Naive thymus-derived CD4-positive, alpha-beta T cell (primary cell): Measurements from ENCODE around the gene IGF2R. TPM values are rescaled to one million over a fixed set of nuclear protein-coding genes. Genes with fewer than 3 reads are reported as not detected.

ENCODE experiments used
- ATAC-seq: fragments of 150-1000 bp; cut with Tn5 transposase; 2 replicates; pipeline ENCODE4 v1.10.0; 2021; ENCODE audit warnings: mild to moderate bottlenecking, moderate library complexity
- CTCF ChIA-PET: fragments of 350-600 bp; sonication (Branson Sonifier 250); formaldehyde crosslinking; loops from one replicate; lab custom pipeline; 2021; ENCODE audit warnings: antibody characterized with exemption; lab: Charles Lee
- POLR2A ChIA-PET: fragments of 350-600 bp; sonication (Branson Sonifier 250); formaldehyde crosslinking; loops from one replicate; lab custom pipeline; 2021; ENCODE audit warnings: antibody characterized with exemption, inconsistent platforms; lab: Charles Lee
- DNase-seq, 9 donors: peaks; one replicate each; pipeline versions ENCODE4 v3.0.0 to v3.0.0-alpha.2; 2020 to 2022; ENCODE audit warnings: mixed read lengths in 1 of 9
- H3K27ac ChIP-seq: one replicate; pipeline ENCODE4 v1.7.0; 2013; ENCODE audit warnings: mild to moderate bottlenecking, low read depth, low read length, moderate library complexity
- H3K27me3 ChIP-seq, 2 donors: one replicate each; pipeline ENCODE4 v1.7.0; 2013; ENCODE audit warnings: low read length in 2 of 2, mild to moderate bottlenecking in 2 of 2, moderate library complexity in 2 of 2; ENCODE audit not compliant: control insufficient read depth in 2 of 2, insufficient read depth in 2 of 2
- H3K36me3 ChIP-seq, 3 experiments: 1 replicate in 2 of 3; 2 replicates in 1 of 3; pipeline ENCODE4 v1.7.0; 2013; ENCODE audit warnings: low read length in 3 of 3, mild to moderate bottlenecking in 3 of 3, moderate library complexity in 1 of 3; ENCODE audit not compliant: insufficient read depth in 3 of 3, control insufficient read depth in 2 of 3
- H3K4me1 ChIP-seq, 2 donors: one replicate each; pipeline ENCODE4 v1.7.0; 2013; ENCODE audit warnings: low read length in 2 of 2, mild to moderate bottlenecking in 2 of 2, moderate library complexity in 1 of 2; ENCODE audit not compliant: control insufficient read depth in 2 of 2, insufficient read depth in 2 of 2
- H3K4me3 ChIP-seq: 2 replicates; pipeline ENCODE4 v1.7.0; 2013; ENCODE audit warnings: mild to moderate bottlenecking, low read length
- H3K9me3 ChIP-seq, 3 experiments: 1 replicate in 2 of 3; 2 replicates in 1 of 3; pipeline ENCODE4 v1.7.0; 2013; ENCODE audit warnings: low read length in 3 of 3; ENCODE audit not compliant: control insufficient read depth in 2 of 3
- H3K27ac Mint-ChIP-seq, 9 donors: one replicate each; pipeline ENCODE4 v1.8.0; 2020 to 2022; ENCODE audit warnings: mixed read lengths in 9 of 9, mild to moderate bottlenecking in 8 of 9, moderate library complexity in 5 of 9, inconsistent platforms in 2 of 9
- H3K27me3 Mint-ChIP-seq, 5 donors: one replicate each; pipeline ENCODE4 v1.8.0; 2021 to 2022; ENCODE audit warnings: mixed read lengths in 5 of 5, mild to moderate bottlenecking in 1 of 5
- H3K36me3 Mint-ChIP-seq, 5 donors: one replicate each; pipeline ENCODE4 v1.8.0; 2020 to 2022; ENCODE audit warnings: mixed read lengths in 5 of 5, mild to moderate bottlenecking in 3 of 5, inconsistent platforms in 1 of 5
- H3K4me1 Mint-ChIP-seq, 7 donors: one replicate each; pipeline ENCODE4 v1.8.0; 2020 to 2022; ENCODE audit warnings: mixed read lengths in 7 of 7, mild to moderate bottlenecking in 3 of 7, inconsistent platforms in 1 of 7
- H3K4me3 Mint-ChIP-seq, 10 donors: one replicate each; pipeline ENCODE4 v1.8.0; 2020 to 2022; ENCODE audit warnings: mild to moderate bottlenecking in 10 of 10, mixed read lengths in 10 of 10, moderate library complexity in 6 of 10, inconsistent platforms in 2 of 10
- H3K9me3 Mint-ChIP-seq, 11 donors: one replicate each; pipeline ENCODE4 v1.8.0; 2020 to 2022; ENCODE audit warnings: mixed read lengths in 11 of 11, mild to moderate bottlenecking in 4 of 11, inconsistent platforms in 1 of 11, moderate library complexity in 1 of 11
- intact Hi-C, 2 donors: fragments of 100-400 bp; cut with micrococcal nuclease; formaldehyde crosslinking; loops; one replicate each; pipeline ENCODE4 v1.15.1; 2023
- polyA plus RNA-seq, 2 donors: library from polyadenylated mRNA; unstranded; fragments of 300-500 nt; fragmentation: Illumina TruSeq; gene quantifications; one replicate each; pipeline ENCODE4 v1.2.3, GENCODE V29; 2021
- total RNA-seq, 6 experiments: library from RNA in 5 of 6; stranded (reverse) in 5 of 6; gene quantifications; 1 replicate in 5 of 6; 2 replicates in 1 of 6; pipeline ENCODE4 v1.2.3 and lab custom pipeline; 2021 to 2026

Gene IGF2R
- total and polyA plus RNA-seq, 7 experiments from 2014 or later = 8.7 to 79.2 (median 70.4) TPM

- Mint-ChIP-seq H3K27ac (peak overlapping the region in 4 of 9 donors; percentile 10 to 56 (median 29)), H3K4me3 (peak overlapping the region in 5 of 10 donors; percentile 8 to 54 (median 26)), H3K9me3 (peaks cover 0 to 4% (median 0%) of the 10 kb centered on the region in 11 donors), H3K4me1 (peaks cover 73 to 99% (median 95%) of the 10 kb centered on the region in 7 donors), H3K36me3 (peaks cover 0 to 11% (median 0%) of the 10 kb centered on the region in 5 donors), H3K27me3 (no peaks in the 10 kb centered on the region)
- Histone ChIP-seq H3K4me1 (peaks cover 49 to 54% of the 10 kb centered on the region in 2 donors), H3K4me3 (no peak overlapping the region), H3K9me3 (no peaks in the 10 kb centered on the region), H3K27ac (no peak overlapping the region), H3K36me3 (no peaks in the 10 kb centered on the region), H3K27me3 (no peaks in the 10 kb centered on the region)
- CTCF ChIA-PET = no interaction called here
- intact Hi-C loops = loop anchor here in 1 of 2 donors (10.0 kb wide), 2 partner anchors 490 to 1300 kb away; partner anchors contain the start of gene AGPAT4
- DNase-seq (no peak), ATAC-seq (no peak)
- POLR2A ChIA-PET = interaction anchor here (0.6 kb wide), 1 partner anchor 40 kb away, joined by 4 read pairs; no protein-coding TSS in a partner anchor
Observed at GRCh38 chr6:159974932-159975331, 6.0 kb downstream of the IGF2R start.

- Histone ChIP-seq H3K9me3 (no peaks in the 10 kb centered on the region), H3K36me3 (no peaks in the 10 kb centered on the region), H3K27ac (no peak overlapping the region), H3K4me3 (no peak overlapping the region), H3K27me3 (no peaks in the 10 kb centered on the region), H3K4me1 (peaks cover 43 to 56% of the 10 kb centered on the region in 2 donors)
- Mint-ChIP-seq H3K9me3 (peaks cover 0 to 4% (median 0%) of the 10 kb centered on the region in 11 donors), H3K27ac (peak overlapping the region; percentile 1 to 87 (median 73)), H3K27me3 (no peaks in the 10 kb centered on the region), H3K4me3 (peak overlapping the region in 6 of 10 donors; percentile 6 to 82 (median 35)), H3K4me1 (peaks cover 76 to 99% (median 96%) of the 10 kb centered on the region in 7 donors), H3K36me3 (peaks cover 0 to 3% (median 0%) of the 10 kb centered on the region in 5 donors)
- ChIA-PET POLR2A (interaction anchor here (0.6 to 2.1 kb wide), 2 partner anchors 37 to 38 kb away, joined by 4 to 6 read pairs; no protein-coding TSS in a partner anchor), CTCF (no interaction called here)
- no peak for DNase-seq
- intact Hi-C loops = loop anchor here in 1 of 2 donors (10.0 kb wide), 2 partner anchors 488 to 1298 kb away; partner anchors contain the start of gene AGPAT4
- ATAC-seq = no peak
Observed at GRCh38 chr6:159976686-159977254, 7.9 kb downstream of the IGF2R start.

GRCh38 chr6:159977255-159977903, 8.5 kb downstream of the IGF2R start:
- Histone ChIP-seq H3K36me3 (no peaks in the 10 kb centered on the region), H3K4me1 (peaks cover 44 to 62% of the 10 kb centered on the region in 2 donors), H3K27me3 (no peaks in the 10 kb centered on the region), H3K27ac (no peak overlapping the region), H3K9me3 (no peaks in the 10 kb centered on the region), H3K4me3 (no peak overlapping the region)
- POLR2A ChIA-PET = interaction anchor here (0.6 to 2.3 kb wide), 3 partner anchors 36 to 187 kb away, joined by 4 to 7 read pairs (median 6); partner anchors contain the start of genes MRPL18 and TCP1
- Mint-ChIP-seq H3K4me3 (peak overlapping the region in 7 of 10 donors; percentile 7 to 82 (median 42)), H3K27ac (peak overlapping the region; percentile 1 to 87 (median 73)), H3K27me3 (no peaks in the 10 kb centered on the region), H3K9me3 (peaks cover 0 to 4% (median 0%) of the 10 kb centered on the region in 11 donors), H3K36me3 (peaks cover 0 to 3% (median 0%) of the 10 kb centered on the region in 5 donors), H3K4me1 (peaks cover 76 to 99% (median 96%) of the 10 kb centered on the region in 7 donors)
- CTCF ChIA-PET = no interaction called here
- no peak for DNase-seq
- no peak for ATAC-seq
- intact Hi-C loops = loop anchor here in 1 of 2 donors (10.0 kb wide), 2 partner anchors 487 to 1297 kb away; partner anchors contain the start of gene AGPAT4

- Mint-ChIP-seq H3K27me3 (no peaks in the 10 kb centered on the region), H3K36me3 (peaks cover 0 to 3% (median 0%) of the 10 kb centered on the region in 5 donors), H3K27ac (peak overlapping the region in 8 of 9 donors; percentile 1 to 96 (median 64)), H3K4me1 (peaks cover 77 to 99% (median 96%) of the 10 kb centered on the region in 7 donors), H3K4me3 (peak overlapping the region in 7 of 10 donors; percentile 20 to 82 (median 37)), H3K9me3 (peaks cover 0 to 4% (median 0%) of the 10 kb centered on the region in 11 donors)
- peaks cover 49 to 68% of the 10 kb centered on the region in 2 donors for H3K4me1 ChIP-seq
- no peaks in the 10 kb centered on the region for H3K9me3 ChIP-seq
- no peaks in the 10 kb centered on the region for H3K36me3 ChIP-seq
- H3K4me3 ChIP-seq = no peak overlapping the region
- intact Hi-C loops = loop anchor here in 1 of 2 donors (10.0 kb wide), 2 partner anchors 487 to 1297 kb away; partner anchors contain the start of gene AGPAT4
- POLR2A ChIA-PET = interaction anchor here (2.1 to 2.3 kb wide), 2 partner anchors 37 to 188 kb away, joined by 6 to 7 read pairs; partner anchors contain the start of genes MRPL18 and TCP1
- ATAC-seq (no peak), DNase-seq (no peak)
- no peaks in the 10 kb centered on the region for H3K27me3 ChIP-seq
- peak overlapping the region; percentile 41 for H3K27ac ChIP-seq
- CTCF ChIA-PET = no interaction called here
Observed at GRCh38 chr6:159977904-159978268, 9.0 kb downstream of the IGF2R start.

- Histone ChIP-seq H3K9me3 (no peaks in the 10 kb centered on the region), H3K27me3 (no peaks in the 10 kb centered on the region), H3K4me3 (no peak overlapping the region), H3K36me3 (no peaks in the 10 kb centered on the region), H3K4me1 (peaks cover 53 to 74% of the 10 kb centered on the region in 2 donors), H3K27ac (peak overlapping the region; percentile 41)
- peaks cover 76 to 99% (median 96%) of the 10 kb centered on the region in 7 donors for H3K4me1 Mint-ChIP-seq
- H3K36me3 Mint-ChIP-seq = peaks cover 0 to 3% (median 0%) of the 10 kb centered on the region in 5 donors
- peaks cover 0 to 4% (median 0%) of the 10 kb centered on the region in 11 donors for H3K9me3 Mint-ChIP-seq
- intact Hi-C loops = loop anchor here in 1 of 2 donors (1.0 to 10.0 kb wide), 3 partner anchors 8 to 1296 kb away; partner anchors contain the start of gene AGPAT4
- peak overlapping the region in 7 of 10 donors; percentile 9 to 82 (median 56) for H3K4me3 Mint-ChIP-seq
- ATAC-seq (no peak), DNase-seq (peak in 1 of 9 donors; percentile 49)
- CTCF ChIA-PET = no interaction called here
- no peaks in the 10 kb centered on the region for H3K27me3 Mint-ChIP-seq
- peak overlapping the region; percentile 60 to 96 (median 74) for H3K27ac Mint-ChIP-seq
- POLR2A ChIA-PET = interaction anchor here (2.1 to 6.0 kb wide), 3 partner anchors 8 to 188 kb away, joined by 6 to 60 read pairs (median 7); partner anchors contain the start of genes IGF2R, MRPL18 and TCP1
Observed at GRCh38 chr6:159978291-159979135, 9.6 kb downstream of the IGF2R start.
